GM19035 (cell line): ENCODE data around the gene JAG1.
A peak's percentile ranks its signal among the peaks of the same experiment; 100 is the strongest.

Experiments
- ATAC-seq: cut with Tn5 transposase; IDR thresholded peaks from one replicate; pipeline ENCODE4 v1.9.1; 2021; ENCODE audit not compliant: unreplicated experiment

Gene JAG1

GRCh38 chr20:10673842-10674683, at the start of gene JAG1:
JAG1 (minus strand) TSS chr20:10673999; CDS start chr20:10673530, 469 bp downstream.
- peak; percentile 63 for ATAC-seq

GRCh38 chr20:10721976-10722375, 48.2 kb upstream of the JAG1 start:
- ATAC-seq: no peak

GRCh38 chr20:10721137-10721896, 47.5 kb upstream of the JAG1 start:
- no peak for ATAC-seq

GRCh38 chr20:10720565-10720964, 46.8 kb upstream of the JAG1 start:
- ATAC-seq: no peak

- ATAC-seq: no peak
Observed at GRCh38 chr20:10719740-10720385, 46.1 kb upstream of the JAG1 start.

- no peak for ATAC-seq
Observed at GRCh38 chr20:10718661-10719060, 44.9 kb upstream of the JAG1 start.

- ATAC-seq: no peak
Observed at GRCh38 chr20:10716855-10717254, 43.1 kb upstream of the JAG1 start.

- no peak for ATAC-seq
Observed at GRCh38 chr20:10715035-10715434, 41.2 kb upstream of the JAG1 start.

GRCh38 chr20:10714236-10714975, 40.6 kb upstream of the JAG1 start:
- ATAC-seq: no peak

- no peak for ATAC-seq
Observed at GRCh38 chr20:10713161-10713560, 39.4 kb upstream of the JAG1 start.

GRCh38 chr20:10711903-10712451, 38.2 kb upstream of the JAG1 start:
- ATAC-seq: no peak

GRCh38 chr20:10710991-10711775, 37.4 kb upstream of the JAG1 start:
- ATAC-seq: no peak

GRCh38 chr20:10709916-10710315, 36.1 kb upstream of the JAG1 start:
- no peak for ATAC-seq

GRCh38 chr20:10708351-10709185, 34.8 kb upstream of the JAG1 start:
- no peak for ATAC-seq

GRCh38 chr20:10707791-10708190, 34.0 kb upstream of the JAG1 start:
- ATAC-seq: no peak

GRCh38 chr20:10707068-10707467, 33.3 kb upstream of the JAG1 start:
- ATAC-seq: no peak

GRCh38 chr20:10706460-10706811, 32.6 kb upstream of the JAG1 start:
- ATAC-seq: no peak

GRCh38 chr20:10705801-10706459, 32.1 kb upstream of the JAG1 start:
- ATAC-seq: no peak

- ATAC-seq: no peak
Observed at GRCh38 chr20:10701607-10702006, 27.8 kb upstream of the JAG1 start.
